DND-41 (cell line): ENCODE measurements around the gene TRNAU1AP.

Experiments
- CTCF ChIP-seq: IDR thresholded peaks from 2 replicates; pipeline ENCODE4 v1.5.1; 2012; ENCODE audit warnings: borderline replicate concordance, low read length, moderate library complexity, mild to moderate bottlenecking; ENCODE audit not compliant: poor library complexity, severe bottlenecking; ENCODE audit errors: extremely low read depth
- EZH2 ChIP-seq: IDR thresholded peaks from 3 replicates; pipeline ENCODE4 v1.6.1; 2012; ENCODE audit warnings: borderline replicate concordance, low read depth, mild to moderate bottlenecking, moderate library complexity, low read length, inconsistent platforms; ENCODE audit not compliant: severe bottlenecking

- TF ChIP-seq CTCF, result peak; percentile 94
- no peak for TF ChIP-seq EZH2
Measured at GRCh38 chr1:28518000-28518744, 34.7 kb upstream of the TRNAU1AP start.
